ENCODE measurements around the gene FNBP1L. TPM values are rescaled to one million over a fixed set of nuclear protein-coding genes. Genes with fewer than 3 reads are reported as not detected.

The FNBP1L gene
- total RNA-seq, 4 donors from 2014 or later: 9.6 to 23.1 (median 15.5) TPM

GRCh38 chr1:93533677-93534076 lies 85.8 kb downstream of the FNBP1L start:
- Histone ChIP-seq H3K27ac (replicated peaks in 1 of 4) (no peak overlapping the region), H3K27me3 (no peaks in the 10 kb centered on the region), H3K9me3 (no peaks in the 10 kb centered on the region), H3K4me1 (no peaks in the 10 kb centered on the region), H3K36me3 (peaks cover 0 to 34% (median 2%) of the 10 kb centered on the region in 4 donors), H3K4me3 (no peak overlapping the region)
- no peak for DNase-seq (ENCODE audit: extremely low spot score)
- intact Hi-C loops (cut with DNase I): no loop called here
- TF ChIP-seq EP300 (IDR thresholded peaks at IDR 0.05) (no peak), POLR2A (IDR thresholded peaks at IDR 0.05; ENCODE audit: low read depth) (no peak), POLR2AphosphoS5 (IDR thresholded peaks at IDR 0.05) (no peak), CTCF (IDR thresholded peaks at IDR 0.05) (no peak)

- no peak for DNase-seq (ENCODE audit: extremely low spot score)
- no peaks in the 10 kb centered on the region for H3K4me1 ChIP-seq
- H3K36me3 ChIP-seq: peaks cover 0 to 4% (median 0%) of the 10 kb centered on the region in 4 donors
- TF ChIP-seq POLR2A (IDR thresholded peaks at IDR 0.05; ENCODE audit: low read depth) (no peak), EP300 (IDR thresholded peaks at IDR 0.05) (no peak), POLR2AphosphoS5 (IDR thresholded peaks at IDR 0.05) (no peak), CTCF (IDR thresholded peaks at IDR 0.05) (no peak)
- H3K27me3 ChIP-seq: no peaks in the 10 kb centered on the region
- H3K27ac ChIP-seq (replicated peaks in 1 of 4): no peak overlapping the region
- no peak overlapping the region for H3K4me3 ChIP-seq
- intact Hi-C loops (cut with DNase I): no loop called here
- H3K9me3 ChIP-seq: no peaks in the 10 kb centered on the region
These were observed 89.5 kb downstream of the FNBP1L start for GRCh38 chr1:93537396-93537795.

- TF ChIP-seq CTCF (IDR thresholded peaks at IDR 0.05) (no peak), EP300 (IDR thresholded peaks at IDR 0.05) (no peak), POLR2A (IDR thresholded peaks at IDR 0.05; ENCODE audit: low read depth) (no peak), POLR2AphosphoS5 (IDR thresholded peaks at IDR 0.05) (no peak)
- no peaks in the 10 kb centered on the region for H3K27me3 ChIP-seq
- WGBS: 72% methylated on average over 2 of the region's 2 CpGs
- no peak overlapping the region for H3K27ac ChIP-seq (replicated peaks in 1 of 4)
- H3K9me3 ChIP-seq: no peaks in the 10 kb centered on the region
- H3K4me3 ChIP-seq: no peak overlapping the region
- H3K4me1 ChIP-seq: no peaks in the 10 kb centered on the region
- DNase-seq (ENCODE audit: extremely low spot score): no peak
- intact Hi-C loops (cut with DNase I): no loop called here
- peaks cover 0 to 4% (median 0%) of the 10 kb centered on the region in 4 donors for H3K36me3 ChIP-seq
These were observed 90.0 kb downstream of the FNBP1L start for GRCh38 chr1:93537924-93538323.

- peaks cover 0 to 15% (median 0%) of the 10 kb centered on the region in 4 donors for H3K36me3 ChIP-seq
- TF ChIP-seq POLR2A (IDR thresholded peaks at IDR 0.05; ENCODE audit: low read depth) (no peak), CTCF (IDR thresholded peaks at IDR 0.05) (no peak), POLR2AphosphoS5 (IDR thresholded peaks at IDR 0.05) (no peak)
These were observed 93.1 kb downstream of the FNBP1L start for GRCh38 chr1:93541045-93541444.

GRCh38 chr1:93542398-93542797 lies 94.5 kb downstream of the FNBP1L start:
- Histone ChIP-seq H3K27me3 (no peaks in the 10 kb centered on the region), H3K4me1 (no peaks in the 10 kb centered on the region), H3K4me3 (no peak overlapping the region), H3K27ac (replicated peaks in 1 of 4) (no peak overlapping the region), H3K36me3 (peaks cover 0 to 17% (median 2%) of the 10 kb centered on the region in 4 donors), H3K9me3 (no peaks in the 10 kb centered on the region)
- intact Hi-C loops (cut with DNase I): no loop called here
- TF ChIP-seq POLR2A (IDR thresholded peaks at IDR 0.05; ENCODE audit: low read depth) (no peak), EP300 (IDR thresholded peaks at IDR 0.05) (no peak), CTCF (IDR thresholded peaks at IDR 0.05) (no peak), POLR2AphosphoS5 (IDR thresholded peaks at IDR 0.05) (no peak)
- WGBS: 100% methylated on average over 1 of the region's 1 CpG
- DNase-seq (ENCODE audit: extremely low spot score): no peak

More at GRCh38 chr1:93541045-93541444, 93.1 kb downstream of the FNBP1L start:
- Histone ChIP-seq H3K9me3 (no peaks in the 10 kb centered on the region), H3K4me3 (no peak overlapping the region), H3K4me1 (no peaks in the 10 kb centered on the region), H3K27ac (replicated peaks in 1 of 4) (no peak overlapping the region), H3K27me3 (no peaks in the 10 kb centered on the region)
- WGBS: 88% methylated on average over 4 of the region's 4 CpGs
- no peak for DNase-seq (ENCODE audit: extremely low spot score)
- intact Hi-C loops (cut with DNase I): no loop called here
